ENCODE results near the gene KANK4.

- TF ChIP-seq NFRKB (IDR thresholded peaks at IDR 0.05) (no peak), HDGF (IDR thresholded peaks at IDR 0.05; ENCODE audit: borderline replicate concordance) (no peak), L3MBTL2 (conservative IDR thresholded peaks at IDR 0.05) (no peak), CTBP1 (IDR thresholded peaks at IDR 0.05; ENCODE audit: borderline replicate concordance) (no peak), LEF1 (IDR thresholded peaks at IDR 0.05; ENCODE audit: borderline replicate concordance) (no peak), TARDBP (IDR thresholded peaks at IDR 0.05) (no peak), ZNF384 (IDR thresholded peaks at IDR 0.05) (no peak), FOXM1 (IDR thresholded peaks at IDR 0.05; ENCODE audit: borderline replicate concordance) (no peak), SP1 (IDR thresholded peaks at IDR 0.05) (no peak), FOXK2 (IDR thresholded peaks at IDR 0.05) (no peak), ARNT (IDR thresholded peaks at IDR 0.05) (no peak), BHLHE40 (IDR thresholded peaks at IDR 0.05; ENCODE audit: borderline replicate concordance) (no peak), SUZ12 (IDR thresholded peaks at IDR 0.05) (no peak), ELF4 (IDR thresholded peaks at IDR 0.05) (no peak)
Measured at GRCh38 chr1:62367005-62367557, 47.8 kb upstream of the KANK4 start.

Measured in HEK293T (cell line).